ENCODE results near the gene PRKAR2B.

GRCh38 chr7:107208024-107208521 is 163.6 kb downstream of the PRKAR2B start:
- TF ChIP-seq EZH2 (IDR thresholded peaks at IDR 0.05; ENCODE audit: insufficient read depth, poor library complexity, severe bottlenecking) (no peak), EZH2phosphoT487 (IDR thresholded peaks at IDR 0.05; ENCODE audit: insufficient read depth, low read depth) (no peak)

Measured in GM23248 (cell line).